Measurements from ENCODE around the gene NTSR1.

- TF ChIP-seq POLR2A (IDR thresholded peaks at IDR 0.05; ENCODE audit: low read depth, low read length) (no peak), POLR2AphosphoS5 (IDR thresholded peaks at IDR 0.05; ENCODE audit: low read depth, low read length) (no peak), TAF1 (IDR thresholded peaks at IDR 0.05; ENCODE audit: low read depth, low read length) (no peak)
Observed at GRCh38 chr20:62736407-62737071, 27.9 kb downstream of the NTSR1 start.

Measured in GM12891 (cell line).